ENCODE data around the gene ZNF668. TPM values are rescaled to one million over a fixed set of nuclear protein-coding genes. Genes with fewer than 3 reads are reported as not detected.
A peak's percentile ranks its signal among the peaks of the same experiment; 100 is the strongest.

ZNF668 gene
- total and polyA plus RNA-seq, 2 of the 13 experiments (the other 11 are each of a cell fraction or from before 2014, with no cell fraction given), result 3.8 to 9.8 TPM

DNA sequence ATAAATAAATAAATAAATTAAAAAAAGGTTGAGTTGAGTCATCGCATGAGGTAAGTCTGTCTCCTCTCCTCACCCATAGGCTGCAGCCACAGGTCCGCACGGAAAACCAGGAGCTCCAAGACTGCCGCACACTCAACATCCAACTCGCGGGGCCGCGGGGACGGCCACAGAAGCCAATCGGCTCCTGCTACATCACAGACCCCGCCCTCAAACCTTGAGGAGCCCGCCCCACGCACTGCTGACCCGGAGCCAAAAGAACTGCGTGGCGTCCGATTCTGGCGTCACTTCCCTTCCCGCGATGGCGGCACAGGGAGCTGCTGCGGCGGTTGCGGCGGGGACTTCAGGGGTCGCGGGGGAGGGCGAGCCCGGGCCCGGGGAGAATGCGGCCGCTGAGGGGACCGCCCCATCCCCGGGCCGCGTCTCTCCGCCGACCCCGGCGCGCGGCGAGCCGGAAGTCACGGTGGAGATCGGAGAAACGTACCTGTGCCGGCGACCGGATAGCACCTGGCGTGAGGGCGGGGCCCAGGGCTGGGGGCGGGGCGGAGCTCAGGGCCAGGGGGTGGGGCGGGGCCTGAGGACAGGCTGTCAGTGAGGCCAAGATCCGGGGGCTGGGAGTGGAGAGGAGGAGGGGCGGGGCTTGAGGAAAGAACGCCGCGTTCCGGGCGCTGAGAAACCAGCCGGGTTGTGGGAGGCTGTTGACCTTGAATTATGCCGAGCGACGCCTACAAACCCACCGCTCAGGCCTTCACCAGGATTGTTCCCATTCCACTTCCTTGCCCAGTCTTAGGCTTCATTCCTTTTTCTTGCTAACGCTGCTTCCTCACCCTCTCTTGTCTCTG lies 43.6 kb upstream of the ZNF668 start, which contains the start of gene KAT8 (continued):
- peak; percentile 87; the same call in 1 of the 2 replicates for TF ChIP-seq E2F5 (CRISPR knock-in tag; conservative IDR thresholded peaks at IDR 0.05)
- TF ChIP-seq ZNF33B (CRISPR knock-in tag; IDR thresholded peaks at IDR 0.05), result peak; percentile 35; the same call in 1 of the 2 replicates
- TF ChIP-seq JARID2 (CRISPR knock-in tag; IDR thresholded peaks at IDR 0.05; ENCODE audit: insufficient replicate concordance), result peak; percentile 56
- TF ChIP-seq ZSCAN12 (CRISPR knock-in tag; IDR thresholded peaks at IDR 0.05), result no peak; the same call in 1 of the 2 replicates
- TF ChIP-seq NFE2L1 (CRISPR knock-in tag; IDR thresholded peaks at IDR 0.05; ENCODE audit: borderline replicate concordance), result no peak
- TF ChIP-seq MXD1 (CRISPR knock-in tag; IDR thresholded peaks at IDR 0.05), result no peak; the same call in 1 of the 2 replicates
- no peak for TF ChIP-seq IRF1 (CRISPR knock-in tag; IDR thresholded peaks at IDR 0.05; ENCODE audit: low read depth)
- peak; percentile 93 for TF ChIP-seq CREB1 (IDR thresholded peaks at IDR 0.05)
- peak; percentile 98 for TF ChIP-seq CREB1 (CRISPR knock-in tag; IDR thresholded peaks at IDR 0.05)
- peak; percentile 77; the same call in 1 of the 2 replicates for TF ChIP-seq IKZF5 (CRISPR knock-in tag; IDR thresholded peaks at IDR 0.05)
- TF ChIP-seq KMT2B (CRISPR knock-in tag; IDR thresholded peaks at IDR 0.05), result peak; percentile 84
- peak; percentile 91 for TF ChIP-seq SAP130 (CRISPR knock-in tag; IDR thresholded peaks at IDR 0.05; ENCODE audit: low read depth)
- no peak for TF ChIP-seq NFRKB (IDR thresholded peaks at IDR 0.05)
- TF ChIP-seq, protein P1, sequence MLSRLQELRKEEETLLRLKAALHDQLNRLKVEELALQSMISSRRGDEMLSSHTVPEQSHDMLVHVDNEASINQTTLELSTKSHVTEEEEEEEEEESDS (CRISPR knock-in tag; IDR thresholded peaks at IDR 0.05; ENCODE audit: borderline replicate concordance), result 0 out of 2 replicates have a peak, but pooled peaks have one; percentile 83
- TF ChIP-seq EP300 (IDR thresholded peaks at IDR 0.05; ENCODE audit: low read depth in 2 of 2, low read length in 2 of 2), result 0 out of 4 replicates have a peak, but pooled peaks of 1 of the 2 experiments have one; percentile 8
- TF ChIP-seq EP300 (CRISPR knock-in tag; IDR thresholded peaks at IDR 0.05; ENCODE audit: borderline replicate concordance), result peak; percentile 69
- TF ChIP-seq HOXA7 (CRISPR knock-in tag; IDR thresholded peaks at IDR 0.05), result no peak
- 0 out of 2 replicates have a peak, but pooled peaks have one; percentile 76 for TF ChIP-seq ZFP82 (CRISPR knock-in tag; IDR thresholded peaks at IDR 0.05; ENCODE audit: borderline replicate concordance)
- TF ChIP-seq ZBTB21 (CRISPR knock-in tag; IDR thresholded peaks at IDR 0.05), result peak; percentile 97
- TF ChIP-seq ZNF589 (CRISPR knock-in tag; conservative IDR thresholded peaks at IDR 0.05), result peak; percentile 71; the same call in 1 of the 2 replicates
- peak; percentile 92; the same call in 1 of the 2 replicates for TF ChIP-seq ARHGAP35 (CRISPR knock-in tag; IDR thresholded peaks at IDR 0.05; ENCODE audit: borderline replicate concordance)
- TF ChIP-seq ZNF713 (CRISPR knock-in tag; IDR thresholded peaks at IDR 0.05), result no peak
- no peak for TF ChIP-seq ZNF720 (CRISPR knock-in tag; IDR thresholded peaks at IDR 0.05)
- peak; percentile 75; the same call in 1 of the 2 replicates for TF ChIP-seq ZNF788 (CRISPR knock-in tag; IDR thresholded peaks at IDR 0.05; ENCODE audit: borderline replicate concordance)
- TF ChIP-seq, protein P2, sequence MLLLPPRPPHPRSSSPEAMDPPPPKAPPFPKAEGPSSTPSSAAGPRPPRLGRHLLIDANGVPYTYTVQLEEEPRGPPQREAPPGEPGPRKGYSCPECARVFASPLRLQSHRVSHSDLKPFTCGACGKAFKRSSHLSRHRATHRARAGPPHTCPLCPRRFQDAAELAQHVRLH (CRISPR knock-in tag; IDR thresholded peaks at IDR 0.05; ENCODE audit: borderline replicate concordance, low read depth), result no peak
- no peak for TF ChIP-seq XRCC5 (optimal IDR thresholded peaks at IDR 0.05; ENCODE audit: low read length)
- no peak for TF ChIP-seq ZNF282 (IDR thresholded peaks at IDR 0.05; ENCODE audit: partially characterized antibody)

All from HepG2 (cell line).